Left lung (tissue), 10 donors: ENCODE data around the gene PDYN. TPM values are rescaled to one million over a fixed set of nuclear protein-coding genes. Genes with fewer than 3 reads are reported as not detected.

Source experiments
- ATAC-seq: fragments of 200-7000 bp; cut with Tn5 transposase; one replicate; pipeline ENCODE4 v1.9.1; 2020; ENCODE audit warnings: moderate library complexity
- DNase-seq, 4 donors: peaks; one replicate each; pipeline ENCODE4 v3.0.0-alpha.2; 2013 to 2020
- H3K27ac ChIP-seq, 2 donors: fragments of 200-600 bp; sonication (generic) in 1 of 2; one replicate each; pipeline versions ENCODE4 v1.5.0 to v1.8.0; 2020 to 2021
- H3K27me3 ChIP-seq, 2 donors: fragments of 200-600 bp; sonication (generic) in 1 of 2; one replicate each; pipeline versions ENCODE4 v1.5.0 to v1.8.0; 2020 to 2021
- H3K36me3 ChIP-seq, 2 donors: fragments of 200-600 bp; sonication (generic) in 1 of 2; one replicate each; pipeline versions ENCODE4 v1.5.0 to v1.8.0; 2020 to 2021
- H3K4me1 ChIP-seq, 2 donors: fragments of 200-600 bp; one replicate each; pipeline ENCODE4 v1.8.0; 2021
- H3K4me3 ChIP-seq, 2 donors: fragments of 200-600 bp; sonication (generic) in 1 of 2; one replicate each; pipeline versions ENCODE4 v1.5.0 to v1.8.0; 2020 to 2021; ENCODE audit warnings: mild to moderate bottlenecking in 1 of 2
- H3K9me3 ChIP-seq, 2 donors: fragments of 200-600 bp; sonication (generic) in 1 of 2; one replicate each; pipeline versions ENCODE4 v1.5.0 to v1.8.0; 2020 to 2021
- CTCF ChIP-seq, 2 donors: fragments of 200-600 bp; sonication (generic) in 1 of 2; IDR thresholded peaks; one replicate each; pipeline versions ENCODE4 v1.5.0 to v1.8.0; 2021; ENCODE audit warnings: antibody characterized with exemption in 2 of 2
- intact Hi-C, 2 donors: fragments of 100-400 bp; cut with DNase I; formaldehyde crosslinking; loops; one replicate each; pipeline versions ENCODE4 v1.11.2 to v1.14.2; 2022
- polyA plus RNA-seq, 6 donors: library from polyadenylated mRNA; unstranded; fragments of 120-200 nt; gene quantifications; one replicate each; pipeline ENCODE4 v1.2.1, GENCODE V29; 2013; ENCODE audit not compliant: insufficient read length in 6 of 6
- total RNA-seq, 2 donors: library from RNA; stranded (reverse); fragmentation: NEBNext Ultra II Directional; extraction: Animal tissue kit (Norgen Biotek cat#: 25700); gene quantifications; one replicate each; pipeline ENCODE4 v1.2.1, GENCODE V29; 2021
- donor health status: DM: no; HTN: yes; CAD: no.
- donor health status: DM: no; HTN: no; CAD: no.

PDYN gene
- total and polyA plus RNA-seq, 8 donors, result not detected

DNA sequence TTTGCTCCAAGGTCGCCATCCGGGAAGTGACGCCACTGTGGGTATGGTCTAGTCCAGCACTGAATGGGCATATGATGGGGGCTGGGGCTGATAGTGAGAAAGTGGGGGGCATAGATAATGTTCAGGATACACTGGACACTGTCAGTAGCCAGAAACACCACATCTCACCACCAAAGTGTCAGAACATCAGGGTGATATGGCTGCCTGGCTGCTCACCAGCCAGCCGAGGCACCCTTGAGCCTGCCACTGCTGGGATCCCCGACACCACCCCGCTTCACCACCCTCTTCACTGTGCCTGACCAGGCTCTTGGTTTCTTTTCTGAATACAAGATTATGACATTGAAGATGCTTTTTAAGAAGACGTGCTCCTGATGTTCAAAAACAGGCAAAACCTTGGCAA lies 51.8 kb downstream of the PDYN start:
- peaks cover 2 to 71% of the 10 kb centered on the region in 2 donors for H3K4me1 ChIP-seq

GRCh38 chr20:1941226-1941625 lies 52.6 kb downstream of the PDYN start:
- intact Hi-C loops, result no loop called here
- H3K9me3 ChIP-seq, result no peaks in the 10 kb centered on the region
- H3K4me1 ChIP-seq, result peaks cover 2 to 65% of the 10 kb centered on the region in 2 donors
- H3K4me3 ChIP-seq, result no peak overlapping the region
- H3K36me3 ChIP-seq, result peaks cover 0 to 30% of the 10 kb centered on the region in 2 donors
- DNase-seq (no peak), ATAC-seq (peak; percentile 6)
- no peak overlapping the region for H3K27ac ChIP-seq
- TF ChIP-seq CTCF (IDR thresholded peaks at IDR 0.05), result no peak
- H3K27me3 ChIP-seq, result peaks cover 0 to 43% of the 10 kb centered on the region in 2 donors

More for the DNA sequence above, 51.8 kb downstream of the PDYN start:
- Histone ChIP-seq H3K36me3 (peaks cover 0 to 22% of the 10 kb centered on the region in 2 donors), H3K9me3 (no peaks in the 10 kb centered on the region), H3K27ac (no peak overlapping the region), H3K4me3 (no peak overlapping the region), H3K27me3 (peaks cover 0 to 52% of the 10 kb centered on the region in 2 donors)
- DNase-seq (no peak), ATAC-seq (no peak)
- intact Hi-C loops, result no loop called here
- no peak for TF ChIP-seq CTCF (IDR thresholded peaks at IDR 0.05)

DNA sequence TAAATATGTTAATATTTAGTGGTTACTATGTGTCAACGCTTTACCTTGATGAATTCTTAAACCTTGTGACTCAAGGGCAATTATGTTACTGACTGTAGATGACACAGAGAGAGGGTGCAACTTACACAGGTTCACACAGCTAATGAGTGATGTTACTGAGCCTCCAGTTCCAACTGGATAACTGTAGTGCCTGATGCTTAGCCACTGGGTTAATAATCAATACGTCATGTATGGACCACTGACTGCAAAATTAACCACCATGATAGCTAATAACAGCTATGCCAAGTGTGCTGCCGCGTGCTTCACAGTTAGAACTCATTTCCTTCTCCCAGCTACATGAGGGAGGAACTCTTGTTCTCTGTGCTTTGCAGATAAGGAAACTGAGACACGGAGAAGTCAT lies 53.3 kb downstream of the PDYN start:
- DNase-seq, result no peak
- intact Hi-C loops, result no loop called here
- peaks cover 0 to 40% of the 10 kb centered on the region in 2 donors for H3K27me3 ChIP-seq
- H3K4me3 ChIP-seq, result no peak overlapping the region
- no peak for TF ChIP-seq CTCF (IDR thresholded peaks at IDR 0.05)
- ATAC-seq, result no peak
- no peak overlapping the region for H3K27ac ChIP-seq
- H3K36me3 ChIP-seq, result peaks cover 0 to 36% of the 10 kb centered on the region in 2 donors
- peaks cover 2 to 63% of the 10 kb centered on the region in 2 donors for H3K4me1 ChIP-seq
- no peaks in the 10 kb centered on the region for H3K9me3 ChIP-seq

- ATAC-seq, result no peak
- Histone ChIP-seq H3K27ac (peak overlapping the region in 1 of 2 donors; percentile 1), H3K4me3 (no peak overlapping the region), H3K4me1 (peaks cover 0 to 63% of the 10 kb centered on the region in 2 donors), H3K36me3 (peaks cover 0 to 44% of the 10 kb centered on the region in 2 donors), H3K9me3 (no peaks in the 10 kb centered on the region), H3K27me3 (peaks cover 0 to 37% of the 10 kb centered on the region in 2 donors)
- no peak for TF ChIP-seq CTCF (IDR thresholded peaks at IDR 0.05)
- DNase-seq, result no peak
- intact Hi-C loops, result no loop called here
Measured at GRCh38 chr20:1939270-1939595, 54.6 kb downstream of the PDYN start.

DNA sequence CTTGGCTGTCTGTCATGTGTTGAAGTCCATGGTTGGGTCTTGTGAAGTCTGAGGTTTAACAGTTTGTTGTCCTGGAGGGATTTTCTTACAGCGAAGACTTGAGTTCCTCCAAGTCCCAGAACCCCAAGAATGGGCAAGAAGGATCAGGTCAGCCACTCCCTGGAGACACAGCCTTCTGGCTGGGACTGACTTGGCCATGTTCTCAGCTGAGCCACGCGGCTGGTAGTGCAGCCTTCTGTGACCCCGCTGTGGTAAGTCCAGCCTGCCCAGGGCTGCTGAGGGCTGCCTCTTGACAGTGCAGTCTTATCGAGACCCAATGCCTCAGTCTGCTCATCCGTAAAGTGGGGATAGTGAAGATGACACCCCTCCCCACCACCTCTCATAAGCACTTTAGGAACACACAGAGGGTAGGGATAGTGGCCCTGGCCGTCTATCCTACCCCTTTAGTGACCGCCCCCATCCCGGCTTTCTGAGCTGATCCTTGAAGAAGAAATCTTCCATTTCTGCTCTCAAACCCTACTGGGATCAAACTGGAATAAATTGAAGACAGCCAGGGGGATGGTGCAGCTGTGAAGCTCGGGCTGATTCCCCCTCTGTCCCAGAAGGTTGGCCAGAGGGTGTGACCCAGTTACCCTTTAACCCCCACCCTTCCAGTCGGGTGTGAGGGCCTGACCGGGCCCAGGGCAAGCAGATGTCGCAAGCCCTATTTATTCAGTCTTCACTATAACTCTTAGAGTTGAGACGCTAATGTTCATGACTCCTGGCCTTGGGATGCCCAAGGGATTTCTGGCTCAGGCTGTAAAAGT lies 55.2 kb downstream of the PDYN start:
- DNase-seq, result no peak
- Histone ChIP-seq H3K27ac (peak overlapping the region in 1 of 2 donors; percentile 1), H3K9me3 (no peaks in the 10 kb centered on the region), H3K4me3 (no peak overlapping the region), H3K27me3 (peaks cover 0 to 32% of the 10 kb centered on the region in 2 donors), H3K4me1 (peaks cover 0 to 59% of the 10 kb centered on the region in 2 donors), H3K36me3 (peaks cover 0 to 44% of the 10 kb centered on the region in 2 donors)
- TF ChIP-seq CTCF (IDR thresholded peaks at IDR 0.05), result no peak
- no peak for ATAC-seq
- intact Hi-C loops, result no loop called here
